SIG-M5 treated with dmso at 0.1 percent for 504 hours (cell line): ENCODE results near the gene SLC5A6.
A peak's percentile ranks its signal among the peaks of the same experiment; 100 is the strongest.

Experiments used
- DNase-seq: peaks from one replicate; lab custom pipeline; 2025; ENCODE audit not compliant: unreplicated experiment; lab: John Stamatoyannopoulos, UW

The SLC5A6 gene

DNA sequence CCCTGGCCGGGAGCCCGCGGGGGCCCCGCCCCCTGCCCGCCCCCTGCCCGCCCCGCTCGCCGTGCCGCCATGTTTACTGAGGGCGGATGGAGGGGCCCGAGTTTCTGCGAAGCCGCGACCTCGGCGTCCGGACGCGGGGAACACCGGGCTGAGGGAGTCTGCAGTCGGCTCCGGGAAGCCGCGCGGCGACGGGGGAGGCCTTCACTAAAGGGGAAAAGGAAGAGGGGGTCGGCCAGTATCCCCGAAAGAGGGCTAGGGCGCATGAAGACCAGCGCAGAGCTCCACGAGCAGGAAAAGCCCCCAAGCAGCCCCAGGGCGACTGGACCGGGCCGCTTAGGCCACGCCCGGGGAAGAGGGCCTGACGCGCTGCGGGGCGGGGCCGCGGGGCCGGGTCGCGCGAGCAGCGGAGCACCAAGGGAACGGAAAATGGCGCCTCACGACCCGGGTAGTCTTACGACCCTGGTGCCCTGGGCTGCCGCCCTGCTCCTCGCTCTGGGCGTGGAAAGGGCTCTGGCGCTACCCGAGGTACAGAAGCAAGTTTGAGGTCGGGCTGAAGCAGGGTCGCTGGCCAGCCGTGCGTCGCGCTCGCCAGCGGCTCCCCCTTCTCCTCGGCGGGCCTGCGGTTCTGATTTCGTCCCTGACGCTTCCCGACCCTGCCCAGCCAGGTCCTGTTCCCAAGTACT lies at the start of gene SLC5A6, which contains the start of gene ATRAID:
Gene SLC5A6 (minus strand): TSS at position 326 of the 683 bp plus-strand sequence. CDS start 4,618 bp downstream, outside the sequence.
Gene ATRAID (plus strand): TSS at position 99 of the 683 bp plus-strand sequence. CDS start 328 bp downstream, at position 427.
- DNase-seq = peak; percentile 85

DNA sequence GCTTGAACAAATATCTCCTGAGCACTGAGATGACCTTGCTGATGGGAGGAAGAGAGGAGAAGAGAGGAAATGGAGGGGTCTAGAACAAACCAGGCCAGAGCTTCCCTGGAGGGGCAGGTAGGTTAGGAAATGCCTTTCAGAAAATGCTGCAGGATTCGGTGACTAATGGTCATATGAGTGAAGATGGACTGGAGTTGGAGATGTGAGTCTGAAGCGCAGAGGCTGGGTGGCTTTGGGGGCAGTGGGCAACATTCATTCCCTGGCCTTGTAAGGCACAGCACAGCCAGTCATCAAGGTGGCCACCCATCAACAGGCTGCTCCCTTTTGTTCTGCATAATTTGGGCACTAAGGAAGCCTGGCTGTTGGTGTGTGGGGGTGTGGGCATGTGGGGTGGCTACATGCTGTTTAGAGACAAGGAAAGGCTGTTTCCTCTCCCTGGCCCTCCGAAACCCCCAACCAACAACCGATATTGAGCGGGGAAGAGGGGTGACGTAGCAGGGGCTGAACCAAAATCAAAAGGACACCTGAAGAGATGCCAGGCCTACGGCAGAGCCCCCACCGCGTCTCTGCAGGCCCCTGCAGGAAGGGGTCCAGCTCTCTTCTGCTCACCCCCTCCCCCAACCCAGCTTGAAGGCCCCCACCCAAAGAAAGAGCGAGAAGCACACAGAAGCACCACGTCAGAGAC lies 49.3 kb upstream of the SLC5A6 start:
- no peak for DNase-seq

DNA sequence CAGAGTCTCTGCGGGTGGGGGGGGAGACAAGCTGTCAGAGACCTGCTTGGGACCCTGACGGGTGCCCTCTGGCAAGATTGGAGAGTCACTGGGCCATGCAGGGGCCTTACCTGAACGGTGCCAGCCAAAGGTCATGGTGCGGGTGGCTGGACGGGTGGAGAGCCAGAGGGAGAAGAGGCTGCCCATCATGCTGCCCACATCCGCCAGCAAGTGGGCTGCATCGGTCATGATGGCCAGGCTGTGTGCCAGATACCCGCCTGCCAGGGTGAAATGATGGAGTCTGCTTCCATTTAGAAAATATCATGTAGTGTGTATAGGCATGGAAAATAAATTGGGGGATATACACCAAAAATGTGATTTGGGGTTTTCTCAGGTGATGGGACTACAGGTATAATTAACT lies 46.0 kb upstream of the SLC5A6 start:
- no peak for DNase-seq

DNA sequence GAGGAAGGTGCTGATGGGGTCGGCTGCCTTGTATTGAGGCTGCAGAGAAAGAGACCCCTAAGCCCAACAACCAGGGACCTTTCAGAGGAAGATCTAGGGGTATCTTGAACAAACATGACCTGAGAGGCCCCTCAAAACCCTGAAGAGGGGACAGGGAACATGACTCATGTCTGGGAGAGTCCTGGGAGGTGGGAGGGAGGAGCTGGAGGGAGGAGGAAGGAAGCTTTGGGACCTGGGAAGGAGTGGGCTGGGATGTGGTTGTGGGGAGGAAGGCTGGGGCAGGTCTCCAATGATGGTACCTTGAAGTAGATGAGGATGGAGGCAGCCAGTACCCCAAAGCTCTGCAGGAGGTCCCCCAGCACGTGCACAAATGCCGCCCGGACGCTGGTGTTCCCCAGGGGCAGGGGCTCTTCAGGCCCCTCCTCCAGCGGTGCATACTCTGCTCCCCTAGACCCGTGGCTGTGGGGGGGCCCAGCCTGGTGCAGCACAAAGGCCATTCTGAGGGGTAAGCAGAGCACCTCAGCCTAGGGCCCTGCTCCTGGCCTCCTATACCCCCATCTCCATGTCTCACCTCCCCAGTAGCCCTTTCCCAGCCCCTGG lies 44.9 kb upstream of the SLC5A6 start:
- no peak for DNase-seq

DNA sequence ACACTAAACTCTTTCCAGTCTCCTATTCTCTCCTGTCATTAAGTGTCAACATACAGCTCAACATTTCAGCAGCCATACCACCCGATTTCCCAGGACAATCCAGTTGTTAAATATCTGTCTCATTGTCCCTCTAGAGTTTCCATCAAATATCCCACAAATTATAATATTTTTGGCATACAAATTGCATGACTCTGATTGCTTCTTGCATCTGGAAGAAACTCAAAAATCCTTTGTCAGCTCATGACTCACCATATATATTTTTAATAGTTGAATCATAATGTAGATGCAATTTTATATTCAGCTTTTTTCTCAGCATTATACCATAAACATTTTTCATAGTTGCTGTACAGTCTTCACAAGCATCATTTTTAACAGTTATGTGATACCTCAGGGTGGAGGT lies 43.6 kb upstream of the SLC5A6 start:
- no peak for DNase-seq

DNA sequence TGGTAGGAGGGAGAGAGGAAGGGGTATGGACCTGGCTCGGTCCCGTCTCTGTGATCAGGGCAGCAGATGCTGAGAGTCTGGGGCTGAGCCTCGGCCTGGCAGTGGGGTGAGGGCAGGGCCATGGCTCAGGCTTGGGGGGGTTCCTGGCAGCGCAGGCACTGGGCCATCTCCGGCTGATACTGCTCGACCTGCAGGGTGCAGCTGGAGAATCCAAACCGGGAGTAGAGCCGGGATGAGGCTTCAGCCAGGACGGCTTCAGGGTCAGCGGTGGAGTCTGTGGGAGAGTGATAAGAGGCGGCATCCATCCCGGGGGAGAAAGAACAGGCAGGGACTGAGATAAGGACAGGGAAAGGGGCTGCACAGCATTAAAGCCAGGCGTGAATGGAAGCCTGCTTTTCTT lies 43.1 kb upstream of the SLC5A6 start:
- no peak for DNase-seq

DNA sequence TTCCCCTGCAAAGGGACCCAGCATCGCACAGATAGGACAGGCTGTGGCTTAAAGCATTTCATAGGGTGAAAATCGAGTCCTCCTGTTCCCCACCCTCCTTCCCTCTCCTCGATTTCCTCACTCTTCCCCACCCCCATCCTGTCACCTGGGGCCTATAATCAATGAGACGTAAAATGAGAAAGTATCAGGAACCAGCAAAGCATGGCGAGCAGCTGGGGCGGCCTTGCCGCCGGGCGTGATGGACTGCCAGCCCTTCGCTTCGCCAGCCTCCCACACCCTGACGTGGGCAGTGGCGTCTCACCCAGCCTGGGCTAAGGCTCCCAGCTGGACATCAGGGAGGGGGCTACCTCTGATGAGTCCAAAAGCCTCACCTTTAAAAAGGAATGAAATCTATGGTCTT lies 39.7 kb upstream of the SLC5A6 start:
- DNase-seq = no peak

DNA sequence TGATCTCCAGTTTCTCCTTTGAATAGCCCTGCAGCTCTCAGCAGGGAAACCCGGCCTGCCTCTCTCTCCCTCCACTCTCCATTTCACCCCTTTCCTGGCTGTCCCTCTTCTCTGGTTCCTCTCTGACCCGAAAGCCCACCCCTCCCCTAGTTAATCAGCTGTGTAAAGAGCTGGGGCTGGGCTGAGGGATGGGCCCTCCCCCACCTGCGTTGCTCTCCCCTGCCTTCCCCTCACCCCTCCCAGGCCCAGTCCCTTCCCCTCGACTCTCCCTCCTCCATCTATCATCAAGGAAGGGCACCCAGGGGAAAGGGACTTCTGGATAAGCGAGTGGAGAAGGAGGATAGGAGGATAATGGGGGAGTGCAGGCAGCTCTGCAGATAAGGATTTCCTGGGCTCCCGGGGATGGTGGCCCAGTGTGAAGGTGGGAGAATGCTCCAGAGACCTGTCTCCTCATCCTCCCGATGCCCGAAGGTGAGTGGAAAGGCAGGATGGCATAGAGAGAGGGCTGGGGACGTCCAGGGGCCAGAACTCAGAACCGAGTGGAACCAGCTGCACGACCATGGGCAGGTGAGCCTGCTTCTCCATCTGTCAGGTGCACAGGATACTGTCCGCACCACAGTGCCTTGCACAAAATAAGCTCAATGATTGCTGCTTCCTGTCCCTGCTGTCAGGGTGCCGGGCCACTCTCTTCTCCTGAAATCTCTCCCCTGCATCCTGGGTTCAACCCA lies 38.7 kb upstream of the SLC5A6 start:
- no peak for DNase-seq

DNA sequence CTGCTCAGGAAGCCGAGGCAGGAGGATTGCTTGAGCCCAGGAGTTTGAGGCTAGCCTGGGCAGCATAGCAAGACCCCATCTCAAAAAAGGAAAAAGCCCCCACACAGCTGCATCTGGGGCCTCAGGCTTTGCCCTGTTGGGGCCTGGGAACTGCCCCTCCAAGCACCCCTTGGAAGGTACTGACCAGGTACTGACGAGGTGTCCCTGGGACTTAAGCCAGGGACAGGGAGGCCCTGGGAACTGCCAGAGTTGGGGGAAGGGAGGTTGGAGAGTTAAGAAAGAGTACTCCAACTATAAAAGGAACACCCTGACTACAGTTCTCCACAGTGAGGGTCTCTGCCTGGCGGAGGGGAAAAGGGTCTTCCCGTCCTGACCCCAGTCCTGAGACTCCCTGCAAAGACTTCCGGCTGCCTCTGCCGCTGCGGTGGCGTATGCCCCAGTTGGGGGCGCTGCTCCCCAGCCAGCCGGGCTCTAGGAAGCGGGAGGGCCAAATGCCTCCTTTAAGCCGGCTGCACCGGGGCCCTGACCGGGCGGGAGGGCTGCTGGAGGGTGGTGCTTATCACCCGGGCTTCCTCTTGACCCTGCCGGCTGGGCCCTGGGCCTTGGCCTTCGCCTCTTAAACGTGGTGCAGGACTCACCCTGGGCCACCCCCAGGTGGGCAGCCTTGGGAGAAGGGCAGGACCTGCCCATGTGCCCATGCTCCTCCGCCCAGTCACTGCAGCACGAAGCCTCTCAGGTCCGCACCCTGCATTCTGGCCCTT lies 38.0 kb upstream of the SLC5A6 start:
- DNase-seq = peak; percentile 18

DNA sequence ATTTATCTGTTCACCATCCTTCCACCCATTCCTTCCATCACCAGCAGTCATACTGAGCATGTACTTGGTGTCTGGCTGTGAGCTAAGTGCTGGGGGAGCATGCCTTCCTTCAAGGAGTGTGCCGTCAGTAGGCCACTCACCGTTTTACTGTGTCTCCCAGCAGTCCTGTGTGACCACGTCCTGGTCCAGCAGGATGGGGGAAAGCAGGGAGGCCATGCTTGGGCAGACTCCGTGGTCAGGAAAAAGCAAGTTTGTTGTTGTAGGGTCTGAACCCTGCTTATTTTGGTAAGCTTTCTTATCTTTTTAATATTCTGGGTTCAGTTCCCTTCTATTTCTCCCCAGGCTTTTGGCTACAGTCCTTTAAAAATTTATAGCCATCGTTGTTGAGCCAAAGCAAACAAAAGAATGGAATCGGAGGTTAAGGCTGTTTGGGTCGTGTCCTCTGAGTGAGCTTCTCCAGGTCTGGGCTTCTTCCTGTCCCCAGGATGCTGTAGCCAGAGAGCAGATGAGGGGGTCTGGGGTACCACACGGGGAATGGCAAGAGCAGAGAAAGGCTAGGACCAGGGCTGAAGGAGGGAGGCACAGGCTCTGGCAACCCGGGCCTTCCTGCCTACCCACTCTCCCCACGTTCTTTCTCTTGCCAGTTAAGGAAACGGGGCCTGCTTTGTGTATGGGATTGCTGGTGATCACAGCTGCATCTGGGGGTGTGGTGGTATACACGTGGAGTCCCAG lies 37.3 kb upstream of the SLC5A6 start:
- no peak for DNase-seq

DNA sequence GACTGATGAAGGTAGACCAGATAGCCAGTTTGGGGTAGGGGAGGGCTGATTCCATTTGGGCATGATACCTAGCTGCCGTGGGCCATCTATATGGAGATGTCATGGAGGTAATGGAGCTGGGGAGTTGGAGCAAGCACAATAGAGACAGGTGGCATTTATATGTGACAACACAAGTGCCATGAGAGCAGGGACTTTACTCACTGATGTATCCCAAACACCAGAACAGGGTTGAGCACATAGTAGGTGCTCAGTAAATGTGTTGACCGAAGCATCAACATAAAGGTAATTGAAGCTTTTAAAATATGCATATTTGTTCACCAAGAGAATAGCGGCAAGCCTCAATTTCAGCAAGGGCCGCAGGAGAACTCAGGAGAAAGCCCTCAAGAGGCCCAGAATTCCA lies 35.8 kb upstream of the SLC5A6 start:
- no peak for DNase-seq

DNA sequence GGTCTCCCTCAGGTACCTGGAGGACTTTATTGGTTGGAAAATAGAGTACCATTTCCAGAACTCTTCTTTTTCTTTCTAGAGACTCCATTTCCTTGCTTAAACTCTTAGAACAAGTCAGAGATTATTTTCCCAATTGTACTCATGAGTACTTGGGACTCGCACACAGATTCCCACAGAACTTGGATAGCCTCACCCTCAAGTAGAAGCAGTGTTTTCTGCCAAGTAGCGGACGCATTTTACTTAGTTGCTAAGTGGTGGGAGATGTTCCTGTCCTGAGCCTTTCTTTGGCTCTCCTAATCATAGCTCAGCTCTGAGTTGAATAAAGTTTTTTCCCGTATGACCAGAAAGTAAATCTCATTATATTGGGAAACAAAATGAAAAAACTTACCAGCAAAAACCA lies 33.6 kb upstream of the SLC5A6 start:
- no peak for DNase-seq

DNA sequence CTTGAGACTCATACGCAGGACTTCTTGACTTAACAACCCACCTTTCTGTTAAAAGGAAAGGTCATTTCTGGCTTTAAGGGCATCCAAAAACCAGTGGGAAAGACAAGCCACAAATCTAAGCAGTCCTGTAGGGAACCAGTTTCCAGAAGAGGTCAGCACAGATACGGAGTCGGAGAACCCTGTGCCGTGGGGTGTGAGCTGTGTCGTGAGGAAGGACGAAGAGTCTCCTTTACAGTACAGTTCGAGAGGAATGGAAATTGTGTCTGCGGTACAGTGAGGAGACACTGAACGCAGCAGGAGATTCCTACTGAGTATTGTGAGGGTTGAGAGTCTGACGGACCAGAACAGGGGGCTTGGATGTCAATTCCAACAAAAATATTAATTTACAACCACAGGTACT lies 33.0 kb upstream of the SLC5A6 start:
- DNase-seq = no peak

DNA sequence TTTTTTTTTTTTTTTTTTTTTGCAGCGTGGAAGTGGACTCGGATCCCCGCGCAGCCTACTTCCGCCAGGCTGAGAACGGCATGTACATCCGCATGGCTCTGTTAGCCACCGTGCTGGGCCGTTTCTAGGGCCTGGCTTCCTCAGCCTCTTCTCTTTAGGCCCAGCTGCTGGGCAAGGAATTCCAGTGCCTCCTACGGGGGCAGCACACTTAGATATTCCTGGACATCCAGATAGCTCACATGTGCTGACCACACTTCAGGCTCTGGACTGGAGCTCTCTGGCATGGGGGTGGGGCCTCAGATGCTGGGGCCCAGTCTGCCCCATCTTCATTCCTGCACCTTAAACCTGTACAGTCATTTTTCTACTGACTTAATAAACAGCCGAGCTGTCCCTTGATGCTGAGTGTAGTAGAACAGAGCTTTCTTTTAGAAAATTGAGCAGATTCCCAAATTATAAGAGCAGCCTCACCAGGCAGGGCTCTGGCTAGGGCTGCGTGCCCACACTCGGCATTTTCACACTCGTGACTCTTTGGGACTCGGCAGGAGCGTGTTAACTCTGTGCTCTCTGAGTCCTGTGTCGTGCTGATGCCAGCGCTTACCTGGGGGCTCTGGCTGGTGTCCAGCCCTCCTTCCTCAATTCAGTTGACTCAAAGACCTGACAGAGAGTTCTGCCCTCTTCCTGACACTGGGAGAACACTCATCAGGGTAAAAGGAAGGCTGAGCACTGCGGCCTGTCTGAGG lies 31.5 kb upstream of the SLC5A6 start:
- DNase-seq = no peak

DNA sequence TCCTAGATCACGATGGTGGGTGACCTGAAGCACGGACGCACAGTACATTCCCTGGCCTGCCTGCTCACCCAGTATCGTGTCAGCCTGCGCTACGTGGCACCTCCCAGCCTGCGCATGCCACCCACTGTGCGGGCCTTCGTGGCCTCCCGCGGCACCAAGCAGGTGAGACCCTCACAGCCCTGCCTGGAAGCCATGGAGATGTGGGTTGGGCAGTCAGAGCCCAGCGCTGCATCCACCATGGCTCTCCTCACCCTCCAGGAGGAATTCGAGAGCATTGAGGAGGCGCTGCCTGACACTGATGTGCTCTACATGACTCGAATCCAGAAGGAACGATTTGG lies 30.5 kb upstream of the SLC5A6 start:
- no peak for DNase-seq

DNA sequence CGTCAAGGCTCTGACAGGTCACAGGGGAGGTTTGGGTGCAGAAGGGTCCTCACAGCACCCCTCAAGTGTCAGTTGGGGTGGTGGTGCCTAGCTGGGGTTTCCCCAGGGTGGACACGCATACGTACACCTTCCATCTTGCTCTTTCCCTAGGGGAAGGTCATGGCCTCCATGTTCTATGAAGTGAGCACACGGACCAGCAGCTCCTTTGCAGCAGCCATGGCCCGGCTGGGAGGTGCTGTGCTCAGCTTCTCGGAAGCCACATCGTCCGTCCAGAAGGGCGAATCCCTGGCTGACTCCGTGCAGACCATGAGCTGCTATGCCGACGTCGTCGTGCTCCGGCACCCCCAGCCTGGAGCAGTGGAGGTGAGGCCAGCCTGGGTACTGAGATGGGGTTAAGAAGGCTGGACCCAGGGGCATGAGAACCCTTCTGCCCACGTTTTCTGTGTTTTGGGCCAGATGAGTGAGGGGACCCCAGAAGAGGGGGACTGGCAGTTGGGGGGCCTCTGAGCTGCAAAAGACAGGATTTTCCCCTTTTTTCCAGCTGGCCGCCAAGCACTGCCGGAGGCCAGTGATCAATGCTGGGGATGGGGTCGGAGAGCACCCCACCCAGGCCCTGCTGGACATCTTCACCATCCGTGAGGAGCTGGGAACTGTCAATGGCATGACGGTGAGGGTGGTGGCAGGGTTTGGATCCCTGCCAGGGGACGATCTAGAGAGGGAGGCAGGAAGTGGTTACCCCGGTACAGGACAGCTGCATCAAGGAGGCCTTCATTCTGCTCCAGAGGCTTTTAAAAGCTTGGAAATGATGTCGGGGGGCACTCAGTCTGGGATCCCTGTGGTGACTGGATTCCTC lies 29.9 kb upstream of the SLC5A6 start:
- no peak for DNase-seq

DNA sequence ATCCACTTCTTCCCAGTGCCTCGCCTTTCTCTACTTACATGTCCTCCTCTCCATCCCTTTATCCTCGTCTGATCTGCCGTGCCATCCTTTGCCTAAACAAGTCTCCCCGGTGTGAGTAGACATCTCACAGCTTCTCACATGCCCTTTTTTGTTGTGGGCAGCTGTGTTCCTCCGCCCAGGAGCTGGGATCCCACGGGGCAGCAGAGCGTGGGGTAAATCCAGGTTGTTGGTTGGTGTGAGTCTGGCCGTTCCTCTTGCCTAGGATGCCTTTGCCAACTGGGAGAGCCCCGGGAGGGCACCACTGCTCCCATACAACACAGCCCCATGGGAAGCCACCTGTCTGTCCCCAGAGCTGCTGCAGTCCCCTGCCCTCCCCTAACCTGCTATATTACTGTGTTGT lies 28.3 kb upstream of the SLC5A6 start:
- DNase-seq = no peak

DNA sequence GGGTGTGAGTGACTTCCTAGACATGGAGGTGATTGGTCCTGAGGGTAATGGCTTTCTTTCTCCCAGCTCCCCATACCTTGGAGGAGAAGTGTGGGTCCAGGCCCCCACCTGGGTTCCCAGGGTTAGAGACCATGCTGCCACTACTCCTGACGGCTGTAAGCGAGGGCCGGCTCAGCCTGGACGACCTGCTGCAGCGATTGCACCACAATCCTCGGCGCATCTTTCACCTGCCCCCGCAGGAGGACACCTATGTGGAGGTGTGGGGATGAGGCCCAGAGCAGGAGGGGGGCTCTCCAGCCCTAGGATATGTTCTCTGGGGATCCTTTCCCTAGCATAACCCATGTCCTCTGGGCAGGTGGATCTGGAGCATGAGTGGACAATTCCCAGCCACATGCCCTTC lies 26.9 kb upstream of the SLC5A6 start:
- DNase-seq = no peak
